ENCODE results near the gene ZNF212.

DNA sequence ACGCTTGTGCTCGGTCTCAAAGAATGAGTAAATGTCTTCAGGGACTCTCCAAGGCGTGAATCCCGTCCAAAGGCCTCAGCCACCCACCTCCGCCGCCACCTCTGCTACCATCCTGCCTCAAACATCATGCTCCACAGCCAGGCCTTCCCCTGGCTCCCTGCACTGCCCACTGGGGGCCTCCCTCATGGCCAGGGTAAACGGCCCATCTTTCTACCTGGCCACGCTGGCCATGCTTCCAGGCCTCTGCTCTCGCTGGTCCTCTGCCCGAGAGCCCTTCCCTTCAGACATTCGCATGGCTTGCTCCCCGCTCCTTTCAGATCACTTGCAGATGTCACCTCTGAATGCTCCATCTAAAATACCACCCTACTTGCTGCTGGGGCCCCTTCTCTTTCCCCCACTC is 62.8 kb downstream of the ZNF212 start:
- TF ChIP-seq, protein P1, sequence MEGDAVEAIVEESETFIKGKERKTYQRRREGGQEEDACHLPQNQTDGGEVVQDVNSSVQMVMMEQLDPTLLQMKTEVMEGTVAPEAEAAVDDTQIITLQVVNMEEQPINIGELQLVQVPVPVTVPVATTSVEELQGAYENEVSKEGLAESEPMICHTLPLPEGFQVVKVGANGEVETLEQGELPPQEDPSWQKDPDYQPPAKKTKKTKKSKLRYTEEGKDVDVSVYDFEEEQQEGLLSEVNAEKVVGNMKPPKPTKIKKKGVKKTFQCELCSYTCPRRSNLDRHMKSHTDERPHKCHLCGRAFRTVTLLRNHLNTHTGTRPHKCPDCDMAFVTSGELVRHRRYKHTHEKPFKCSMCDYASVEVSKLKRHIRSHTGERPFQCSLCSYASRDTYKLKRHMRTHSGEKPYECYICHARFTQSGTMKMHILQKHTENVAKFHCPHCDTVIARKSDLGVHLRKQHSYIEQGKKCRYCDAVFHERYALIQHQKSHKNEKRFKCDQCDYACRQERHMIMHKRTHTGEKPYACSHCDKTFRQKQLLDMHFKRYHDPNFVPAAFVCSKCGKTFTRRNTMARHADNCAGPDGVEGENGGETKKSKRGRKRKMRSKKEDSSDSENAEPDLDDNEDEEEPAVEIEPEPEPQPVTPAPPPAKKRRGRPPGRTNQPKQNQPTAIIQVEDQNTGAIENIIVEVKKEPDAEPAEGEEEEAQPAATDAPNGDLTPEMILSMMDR (IDR thresholded peaks at IDR 0.05), result no peak
- TF ChIP-seq CHD2 (IDR thresholded peaks at IDR 0.05; ENCODE audit: low read length, partially characterized antibody), result no peak
- no peak for TF ChIP-seq EP300 (IDR thresholded peaks at IDR 0.05; ENCODE audit: borderline replicate concordance in 1 of 2, low read depth in 1 of 2, low read length in 1 of 2)
- no peak for TF ChIP-seq RCOR1 (IDR thresholded peaks at IDR 0.05; ENCODE audit: low read length)
- no peak for TF ChIP-seq RFX5 (IDR thresholded peaks at IDR 0.05; ENCODE audit: low read length)
- TF ChIP-seq SMC3 (IDR thresholded peaks at IDR 0.05; ENCODE audit: low read depth, low read length), result no peak
- TF ChIP-seq, protein P2, sequence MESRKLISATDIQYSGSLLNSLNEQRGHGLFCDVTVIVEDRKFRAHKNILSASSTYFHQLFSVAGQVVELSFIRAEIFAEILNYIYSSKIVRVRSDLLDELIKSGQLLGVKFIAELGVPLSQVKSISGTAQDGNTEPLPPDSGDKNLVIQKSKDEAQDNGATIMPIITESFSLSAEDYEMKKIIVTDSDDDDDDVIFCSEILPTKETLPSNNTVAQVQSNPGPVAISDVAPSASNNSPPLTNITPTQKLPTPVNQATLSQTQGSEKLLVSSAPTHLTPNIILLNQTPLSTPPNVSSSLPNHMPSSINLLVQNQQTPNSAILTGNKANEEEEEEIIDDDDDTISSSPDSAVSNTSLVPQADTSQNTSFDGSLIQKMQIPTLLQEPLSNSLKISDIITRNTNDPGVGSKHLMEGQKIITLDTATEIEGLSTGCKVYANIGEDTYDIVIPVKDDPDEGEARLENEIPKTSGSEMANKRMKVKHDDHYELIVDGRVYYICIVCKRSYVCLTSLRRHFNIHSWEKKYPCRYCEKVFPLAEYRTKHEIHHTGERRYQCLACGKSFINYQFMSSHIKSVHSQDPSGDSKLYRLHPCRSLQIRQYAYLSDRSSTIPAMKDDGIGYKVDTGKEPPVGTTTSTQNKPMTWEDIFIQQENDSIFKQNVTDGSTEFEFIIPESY (IDR thresholded peaks at IDR 0.05; ENCODE audit: borderline replicate concordance, low read depth), result no peak
- no peak for TF ChIP-seq MXI1 (IDR thresholded peaks at IDR 0.05; ENCODE audit: low read depth, low read length)
- TF ChIP-seq EZH2phosphoT487 (IDR thresholded peaks at IDR 0.05; ENCODE audit: borderline replicate concordance, low read depth), result no peak
- no peak for TF ChIP-seq FOXM1 (IDR thresholded peaks at IDR 0.05; ENCODE audit: low read depth)

All from SK-N-SH (cell line).